ENCODE results near the gene NAP1L1.

Gene NAP1L1

DNA sequence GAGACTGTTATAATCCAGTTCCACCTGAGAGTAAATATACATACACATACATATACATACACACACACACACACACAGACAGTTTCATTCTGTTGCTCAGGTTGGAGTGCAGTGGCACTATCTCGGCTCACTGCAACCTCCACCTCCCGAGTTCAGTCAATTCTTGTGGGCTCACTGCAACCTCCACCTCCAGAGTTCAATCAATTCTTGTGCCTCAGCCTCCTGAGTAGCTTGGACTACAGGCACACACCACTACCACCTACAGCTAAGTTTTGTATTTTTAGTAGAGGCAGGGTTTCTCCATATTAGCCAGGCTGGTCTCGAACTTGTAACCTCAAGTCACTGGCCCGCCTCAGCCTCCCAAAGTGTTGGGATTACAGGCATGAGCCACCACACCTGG is 44.0 kb downstream of the NAP1L1 start:
- DNase-seq (ENCODE audit: low read depth), result no peak

DNA sequence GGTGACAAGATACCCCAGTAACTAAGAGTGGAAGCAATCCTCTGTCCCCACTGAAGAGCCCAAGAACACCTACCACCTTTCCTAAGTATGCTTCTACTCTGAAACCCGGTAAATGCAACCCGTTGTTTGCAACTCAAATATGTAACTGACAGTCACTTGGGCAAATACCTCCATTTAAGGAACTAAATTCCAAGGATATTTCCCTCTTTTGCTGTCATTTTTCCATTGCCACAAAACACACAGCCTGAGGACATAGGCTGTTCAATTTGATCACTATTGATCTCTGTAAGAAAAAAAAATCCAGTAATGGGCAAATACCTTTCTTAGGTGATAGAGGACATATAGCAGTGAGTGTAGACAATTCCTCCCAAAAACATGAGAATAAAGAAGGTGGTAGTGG is 46.3 kb downstream of the NAP1L1 start:
- DNase-seq (ENCODE audit: low read depth), result no peak

DNA sequence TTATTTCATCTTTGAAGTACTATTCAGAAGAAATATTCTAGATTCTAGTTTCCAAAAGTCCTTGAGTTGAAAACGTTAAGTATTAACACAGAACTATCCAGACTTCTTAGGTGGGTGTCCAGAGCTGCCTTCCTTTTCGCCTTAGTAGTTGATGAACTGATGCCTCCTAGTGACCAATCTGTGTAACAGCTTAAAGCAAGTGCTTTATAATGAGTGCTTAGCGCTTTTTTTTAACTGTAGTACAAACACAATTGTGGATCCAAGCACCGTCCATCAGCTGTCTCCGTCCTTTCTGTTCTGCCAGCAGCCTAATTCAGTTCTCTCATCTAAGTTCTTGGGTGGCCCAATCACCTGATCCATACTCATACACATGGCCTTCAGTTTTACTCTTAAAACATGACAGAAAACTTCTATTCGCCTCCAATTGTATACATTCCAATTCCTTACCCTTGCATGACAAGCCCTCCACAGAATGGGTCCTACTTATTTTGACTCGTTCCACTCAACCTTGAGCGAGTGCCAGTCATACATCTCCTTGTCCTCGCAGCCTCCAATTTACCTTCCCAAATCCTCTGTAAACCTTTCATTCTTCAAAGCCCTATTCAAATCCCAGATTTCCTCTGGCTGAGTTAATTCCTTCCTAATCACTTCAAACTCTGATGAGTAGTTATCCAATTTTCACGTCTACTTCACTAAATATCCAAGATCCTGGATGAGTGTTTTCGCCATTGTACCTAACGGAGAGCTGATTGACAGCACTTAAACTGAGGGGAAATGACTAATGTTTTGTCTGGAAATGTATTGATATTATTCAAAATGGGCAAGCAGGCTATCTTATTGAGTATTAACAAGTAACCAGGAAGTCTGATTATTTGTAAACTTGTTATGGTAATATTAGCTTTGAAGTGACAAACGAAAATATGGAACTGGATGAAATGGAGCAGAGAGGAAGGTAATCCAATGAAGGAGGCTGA is 47.1 kb downstream of the NAP1L1 start:
- peak; percentile 89 for DNase-seq (ENCODE audit: low read depth)

DNA sequence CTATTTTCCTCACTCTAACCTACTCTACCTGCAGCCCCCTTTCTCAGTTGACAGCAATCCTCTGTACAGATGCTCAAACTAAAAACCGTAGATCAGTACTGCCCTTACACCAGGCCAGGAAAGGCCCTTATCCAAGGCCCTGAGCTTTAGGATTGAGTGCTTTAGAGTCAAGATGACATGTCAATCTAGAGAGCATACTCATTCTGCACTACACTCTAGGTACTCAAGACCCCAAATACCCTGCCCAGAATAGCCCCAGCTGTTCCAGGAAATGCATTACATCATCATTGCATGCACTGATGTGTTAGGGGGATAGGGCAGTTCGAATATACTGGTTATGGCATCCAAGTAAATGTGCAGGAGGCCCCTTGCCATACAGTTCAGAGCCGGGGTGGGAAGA is 49.4 kb downstream of the NAP1L1 start:
- no peak for DNase-seq (ENCODE audit: low read depth)

DNA sequence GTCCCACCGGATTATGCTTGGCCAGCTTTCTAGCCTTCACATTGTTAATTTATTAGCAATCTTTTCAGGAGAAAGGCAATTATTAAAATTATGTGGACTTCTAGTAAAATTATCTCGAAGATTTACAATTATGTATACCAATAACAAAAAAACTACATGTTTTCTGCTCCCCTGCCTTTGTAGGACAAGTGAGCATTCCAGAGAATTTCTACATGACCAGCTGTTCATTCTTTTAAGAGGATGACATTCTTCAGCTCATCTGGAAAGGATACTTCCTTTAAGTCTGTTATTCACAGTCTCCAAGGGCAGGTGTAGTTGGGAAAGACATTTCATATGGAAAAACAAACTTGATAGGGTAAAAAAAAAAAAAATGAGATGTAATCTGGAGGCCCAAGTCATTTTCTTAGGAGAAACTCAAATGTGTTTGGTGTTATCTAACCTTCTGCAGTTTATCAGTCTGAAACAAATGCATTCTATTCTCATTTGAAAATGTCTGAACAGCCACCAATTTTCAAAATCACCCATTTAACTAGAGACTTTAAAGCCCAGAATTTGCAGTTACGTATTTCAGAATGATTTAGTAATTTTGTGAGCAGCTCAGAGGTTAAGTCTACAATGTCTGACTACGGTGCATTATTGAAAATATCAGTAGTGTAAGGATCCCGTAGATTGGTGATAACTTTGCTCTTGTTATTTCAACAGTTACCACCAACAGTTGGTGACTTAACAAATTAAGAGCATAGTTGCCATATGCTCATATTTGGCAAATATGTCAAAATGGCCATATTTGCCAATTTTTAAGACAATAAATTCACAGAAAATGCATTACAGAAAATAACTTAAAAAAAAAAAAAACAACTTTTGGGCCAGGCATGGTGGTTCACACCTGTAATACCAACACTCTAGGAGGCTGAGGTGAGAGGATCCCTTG is 51.1 kb downstream of the NAP1L1 start:
- DNase-seq (ENCODE audit: low read depth), result peak; percentile 58

DNA sequence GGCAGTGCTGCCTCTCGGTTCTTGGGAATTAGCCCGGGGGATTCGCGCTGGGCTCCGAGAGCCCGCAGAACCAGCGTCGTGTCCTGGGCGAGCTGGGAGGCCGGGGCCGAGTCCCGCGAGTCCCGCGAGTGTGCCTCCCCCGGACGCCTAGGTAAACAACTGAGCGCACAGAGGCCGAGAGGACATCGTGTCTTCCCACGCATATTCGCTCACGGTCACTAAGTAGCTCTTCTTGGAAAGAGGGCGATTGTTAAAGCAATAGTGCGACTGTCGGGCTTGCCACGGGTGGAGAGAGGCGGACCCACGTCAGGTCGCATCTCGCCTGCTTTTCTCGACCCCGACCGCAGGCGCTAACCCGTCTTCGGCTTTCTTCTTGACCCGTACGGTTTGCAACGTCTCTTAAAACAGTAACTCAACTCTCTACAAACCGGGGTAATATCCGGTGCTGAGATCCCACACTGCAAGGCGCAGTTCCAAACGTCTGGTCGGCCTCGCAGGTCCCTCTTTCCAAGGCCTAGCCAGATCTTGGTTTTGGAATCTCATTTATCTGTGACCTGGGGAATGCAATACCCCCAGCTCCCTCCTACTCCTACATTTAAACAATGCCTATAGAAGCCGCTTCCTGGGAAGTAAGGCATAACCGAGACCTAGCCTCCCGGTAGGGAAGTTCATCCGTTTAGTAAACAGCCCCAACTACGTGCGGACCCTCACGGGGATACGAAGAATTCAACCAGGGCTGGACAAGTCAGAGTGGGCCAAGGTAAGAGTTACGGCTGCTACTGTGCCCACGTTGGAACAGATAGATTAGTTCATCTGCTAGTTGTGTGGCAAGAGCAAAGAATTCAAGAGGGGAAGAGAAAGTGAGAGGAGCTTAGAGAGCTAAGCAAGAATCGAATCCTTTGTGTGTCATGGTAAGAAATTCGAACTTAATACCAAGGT is 52.2 kb downstream of the NAP1L1 start:
- DNase-seq (ENCODE audit: low read depth), result peak; percentile 77

DNA sequence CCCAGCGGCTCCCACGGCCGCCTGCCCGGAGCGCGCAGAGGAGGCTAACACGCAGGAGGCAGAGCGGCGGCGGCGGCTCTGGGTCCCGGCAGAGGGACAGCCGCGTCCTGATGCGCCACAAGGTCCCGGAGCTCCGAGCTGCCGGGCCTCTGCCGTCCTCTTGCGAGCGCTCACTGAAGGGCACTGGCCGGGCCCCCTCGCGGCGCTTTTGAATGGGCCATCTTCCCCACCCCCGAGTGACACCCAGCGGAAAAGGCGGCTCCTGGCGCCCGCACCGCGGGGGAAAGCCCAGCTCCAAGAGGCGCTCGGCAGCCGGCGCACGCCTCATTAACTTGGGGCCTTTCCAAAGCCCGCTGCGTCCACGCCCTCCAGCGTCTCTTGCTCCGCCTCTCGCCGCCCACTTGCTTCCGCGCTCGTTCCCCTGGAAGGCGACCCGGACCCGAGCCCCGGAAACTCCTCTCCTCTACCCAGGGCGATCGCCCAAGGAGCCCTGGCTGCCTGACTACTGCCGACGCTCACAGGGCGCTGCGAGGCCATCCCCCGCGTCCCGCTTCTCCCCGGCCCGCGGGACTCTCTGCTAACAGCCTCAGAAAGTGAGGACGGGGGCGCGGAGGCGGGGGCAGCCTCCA is 53.0 kb downstream of the NAP1L1 start, which contains the start of gene PHLDA1:
Gene PHLDA1 (minus strand): TSS at position 363 of the 629 bp plus-strand sequence.
- peak; percentile 99 for DNase-seq (ENCODE audit: low read depth)

DNA sequence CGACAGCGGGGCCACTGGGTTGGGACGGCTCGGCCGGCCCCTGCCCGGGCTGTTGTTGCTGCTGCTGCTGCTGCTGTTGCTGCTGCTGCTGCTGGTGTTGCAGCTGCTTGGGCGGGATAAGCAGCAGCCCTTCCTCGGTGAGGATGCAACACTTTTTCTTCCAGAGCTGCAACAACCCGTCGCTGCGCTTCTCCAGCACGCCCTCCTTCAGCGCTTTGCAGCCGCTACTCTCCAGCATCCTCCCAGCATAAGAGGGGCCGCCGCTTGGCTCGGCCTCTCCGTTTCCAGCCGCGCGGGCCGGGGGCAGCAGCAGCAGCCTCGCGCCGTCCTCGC is 53.4 kb downstream of the NAP1L1 start:
- DNase-seq (ENCODE audit: low read depth), result no peak

DNA sequence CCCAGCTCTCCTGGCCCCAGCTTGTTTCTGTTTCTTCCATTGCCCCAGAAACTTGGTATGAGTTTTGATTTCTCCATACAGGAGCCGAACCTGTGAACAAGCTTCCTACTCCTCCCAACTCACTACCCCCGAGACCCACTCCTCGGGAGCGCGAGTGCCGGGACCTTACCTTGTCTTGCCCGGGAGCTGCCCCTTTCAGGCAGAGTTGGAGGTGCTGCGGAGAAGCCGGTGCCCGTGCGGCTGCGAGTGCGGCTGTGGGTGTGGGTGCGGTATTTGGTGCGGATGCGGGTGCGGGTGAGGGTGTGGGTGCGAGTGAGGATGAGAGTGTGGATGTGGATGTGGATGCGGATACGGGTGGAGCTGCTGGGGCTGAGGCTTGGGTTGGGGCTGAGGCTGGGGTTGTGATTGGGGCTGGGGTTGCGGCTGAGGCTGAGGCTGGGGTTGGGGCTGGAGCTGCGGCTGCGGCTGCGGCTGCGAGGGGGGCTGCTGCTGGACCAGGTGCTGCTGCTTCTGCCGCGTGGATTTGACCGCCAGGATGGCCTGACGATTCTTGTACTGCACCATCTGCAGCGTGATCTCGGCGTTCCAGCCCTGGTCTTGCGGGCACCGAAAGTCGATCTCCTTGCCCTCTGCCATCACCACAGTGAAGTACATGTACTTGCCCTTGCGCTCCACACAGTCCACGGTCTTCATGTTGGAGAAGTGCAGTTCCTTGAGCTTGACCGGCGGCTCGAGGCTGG is 54.0 kb downstream of the NAP1L1 start:
- DNase-seq (ENCODE audit: low read depth), result peak; percentile 47

DNA sequence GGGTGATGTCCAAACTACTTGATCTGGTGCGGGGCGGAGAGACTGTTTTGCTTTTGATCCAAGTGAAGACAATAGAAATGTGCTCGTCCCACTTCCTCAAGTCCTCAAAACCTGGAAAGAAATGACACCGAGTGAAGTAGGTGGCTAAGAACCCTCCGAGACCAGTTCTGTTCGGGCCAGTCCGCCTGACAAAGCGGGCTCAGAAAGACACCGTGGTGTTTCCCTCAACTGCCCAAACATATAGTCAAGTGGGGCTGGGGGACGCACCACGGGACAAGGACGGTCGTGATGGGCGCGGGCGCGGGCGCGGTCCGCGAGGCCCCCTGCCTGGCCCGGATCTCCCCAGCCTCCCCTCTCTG is 54.5 kb downstream of the NAP1L1 start:
- DNase-seq (ENCODE audit: low read depth), result peak; percentile 59

DNA sequence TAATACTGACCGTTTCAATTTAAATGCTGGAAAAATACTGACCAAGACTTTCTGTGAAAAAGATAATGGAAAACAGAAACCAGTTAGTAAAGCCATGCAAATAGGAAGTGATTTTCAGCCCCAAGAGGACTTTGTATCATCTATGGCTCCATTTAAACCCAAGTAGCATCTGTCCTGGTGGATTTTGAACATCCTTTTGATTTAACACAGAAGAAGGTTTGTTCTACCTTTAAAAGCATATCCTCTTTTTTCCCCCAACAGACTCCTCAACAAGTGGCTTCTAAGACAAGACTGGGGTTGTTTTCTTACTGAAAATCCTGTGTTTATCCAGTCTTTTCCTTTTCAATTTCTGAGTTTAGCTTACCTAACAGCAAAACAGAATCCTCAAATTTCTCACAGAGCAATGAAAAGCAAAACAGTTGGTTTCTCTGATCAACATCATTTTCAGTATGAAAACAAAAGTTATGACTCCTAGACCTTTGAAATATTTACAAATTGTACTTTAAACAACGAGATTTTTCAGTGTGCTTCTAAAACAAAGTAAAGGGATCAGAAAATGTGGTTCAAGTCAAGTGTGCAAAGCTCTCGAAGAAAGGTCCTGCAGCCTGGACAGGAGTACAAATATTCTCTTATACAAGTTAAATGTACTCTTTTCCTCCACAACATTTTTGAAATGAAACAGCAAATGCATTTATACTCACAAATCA is 55.8 kb downstream of the NAP1L1 start:
- DNase-seq (ENCODE audit: low read depth), result no peak

DNA sequence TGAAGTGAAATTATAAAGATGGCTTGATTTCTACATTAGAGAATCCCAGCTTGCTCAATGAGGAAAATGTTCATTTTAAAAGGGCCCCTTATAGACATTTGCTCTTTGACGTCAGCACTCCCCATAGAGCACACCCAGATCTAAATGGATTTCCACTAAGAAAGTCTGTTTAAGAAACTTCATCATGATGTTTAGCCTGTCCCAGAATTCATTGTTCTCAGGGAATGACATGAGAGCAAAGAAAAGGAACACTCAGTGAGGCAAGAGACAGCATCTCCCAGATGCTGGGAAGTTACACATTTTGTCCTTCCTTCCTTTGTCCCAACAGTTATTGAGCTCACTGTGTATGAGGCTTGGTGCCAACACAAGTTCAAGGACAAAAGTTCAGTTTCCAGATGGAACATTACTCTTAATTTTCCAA is 57.8 kb downstream of the NAP1L1 start:
- DNase-seq (ENCODE audit: low read depth), result peak; percentile 80

DNA sequence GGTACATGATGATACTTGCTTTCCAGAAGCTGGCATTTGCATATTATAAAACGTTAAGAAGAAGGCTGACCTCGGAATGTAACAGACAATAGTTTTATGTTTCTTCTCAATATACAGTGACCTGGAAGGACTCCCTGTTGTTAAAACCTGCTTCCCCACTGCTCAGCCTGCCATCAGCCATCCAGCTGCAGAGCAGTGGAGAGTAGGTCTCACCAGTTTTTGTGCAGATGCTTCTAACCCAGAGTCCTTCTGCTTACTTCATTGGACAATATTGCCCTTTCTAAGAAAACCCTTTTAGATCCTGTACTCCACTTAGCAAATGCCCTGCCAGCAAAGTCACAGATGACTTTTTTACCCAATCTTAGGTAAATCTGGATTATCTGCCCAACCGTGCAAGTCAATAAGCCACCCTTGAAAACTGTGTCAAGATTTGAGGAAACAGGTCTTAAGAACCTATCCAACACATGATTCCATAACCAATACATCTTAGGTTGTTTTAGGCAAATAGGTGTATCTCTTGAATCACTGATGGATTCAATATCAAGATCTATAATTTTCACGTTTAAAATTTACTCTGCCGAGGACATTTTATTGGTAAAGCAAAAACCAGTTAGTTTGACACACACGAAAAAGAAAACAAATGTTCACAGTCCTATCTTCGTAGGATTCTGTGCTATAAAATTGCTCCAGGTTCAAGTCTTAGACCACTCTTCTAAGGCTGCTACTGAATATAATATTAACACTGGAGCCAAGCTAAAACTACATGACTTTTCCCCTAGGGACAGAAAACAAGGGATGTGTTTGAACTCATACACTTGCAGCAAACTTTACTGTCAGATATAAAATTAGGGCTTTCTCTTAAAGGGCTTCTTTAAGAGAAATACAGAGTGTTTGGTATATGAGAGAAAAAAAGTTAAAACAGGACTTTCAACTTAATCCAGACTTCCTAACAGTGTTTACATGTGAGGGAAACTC is 58.6 kb downstream of the NAP1L1 start:
- DNase-seq (ENCODE audit: low read depth), result peak; percentile 72

DNA sequence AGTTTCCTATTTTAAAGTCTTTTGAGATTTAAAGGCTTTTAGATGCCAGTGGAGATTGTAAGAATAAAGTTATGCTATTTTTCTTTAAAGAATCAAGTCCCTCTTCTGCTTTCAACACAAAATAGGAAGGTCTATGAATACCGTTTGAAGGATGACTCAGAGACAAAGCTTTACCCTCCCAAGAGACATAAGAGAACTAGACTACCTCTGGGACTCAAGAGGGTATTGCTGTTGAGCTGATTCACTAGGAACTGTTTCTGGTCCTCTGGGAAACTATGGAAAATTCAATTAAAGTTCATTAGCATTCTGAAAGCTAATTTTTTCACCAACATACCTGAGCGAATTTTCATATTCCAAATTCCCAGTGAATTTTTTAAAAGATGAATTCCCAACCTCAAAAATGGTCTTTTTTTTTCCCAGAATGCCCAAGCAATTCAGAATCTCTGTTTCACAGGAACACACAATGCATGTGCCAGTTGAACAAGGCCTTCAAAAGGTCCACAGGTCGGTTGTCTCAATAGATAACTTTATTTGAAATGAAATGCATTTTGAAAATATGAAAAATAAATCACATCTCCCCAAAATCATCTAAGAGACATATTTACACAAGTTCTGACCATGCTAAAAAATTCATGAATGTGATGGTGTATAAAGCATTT is 59.4 kb downstream of the NAP1L1 start:
- DNase-seq (ENCODE audit: low read depth), result peak; percentile 90

DNA sequence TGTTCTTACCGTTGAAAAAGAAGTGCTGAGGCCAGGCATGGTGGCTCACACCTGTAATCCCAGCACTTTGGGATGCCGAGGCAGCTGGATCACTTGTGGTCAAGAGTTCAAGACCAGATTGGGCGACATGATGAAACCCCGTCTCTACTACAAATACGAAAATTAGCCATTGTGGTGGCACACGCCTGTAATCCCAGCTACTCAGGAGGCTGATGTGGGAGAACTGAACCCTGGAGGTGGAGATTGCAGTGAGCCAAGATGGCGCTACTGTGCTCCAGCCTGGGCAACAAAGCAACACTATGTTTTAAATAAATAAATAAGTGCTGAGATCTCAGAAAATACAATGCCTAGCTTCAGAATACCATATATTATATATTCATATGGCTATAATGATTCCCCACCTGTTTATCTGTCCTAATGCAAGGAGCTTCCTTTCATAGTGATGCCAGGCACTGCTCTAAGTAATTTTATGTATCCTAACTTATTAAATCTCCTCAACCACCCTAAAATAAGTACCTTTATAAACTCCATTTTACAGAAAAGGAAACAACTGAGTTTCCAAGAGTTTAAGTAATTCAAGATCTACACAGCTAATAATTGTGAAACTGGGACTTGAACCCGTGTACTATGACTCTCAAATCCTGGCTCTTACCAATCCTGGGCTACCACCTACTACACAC is 60.2 kb downstream of the NAP1L1 start:
- peak; percentile 36 for DNase-seq (ENCODE audit: low read depth)

DNA sequence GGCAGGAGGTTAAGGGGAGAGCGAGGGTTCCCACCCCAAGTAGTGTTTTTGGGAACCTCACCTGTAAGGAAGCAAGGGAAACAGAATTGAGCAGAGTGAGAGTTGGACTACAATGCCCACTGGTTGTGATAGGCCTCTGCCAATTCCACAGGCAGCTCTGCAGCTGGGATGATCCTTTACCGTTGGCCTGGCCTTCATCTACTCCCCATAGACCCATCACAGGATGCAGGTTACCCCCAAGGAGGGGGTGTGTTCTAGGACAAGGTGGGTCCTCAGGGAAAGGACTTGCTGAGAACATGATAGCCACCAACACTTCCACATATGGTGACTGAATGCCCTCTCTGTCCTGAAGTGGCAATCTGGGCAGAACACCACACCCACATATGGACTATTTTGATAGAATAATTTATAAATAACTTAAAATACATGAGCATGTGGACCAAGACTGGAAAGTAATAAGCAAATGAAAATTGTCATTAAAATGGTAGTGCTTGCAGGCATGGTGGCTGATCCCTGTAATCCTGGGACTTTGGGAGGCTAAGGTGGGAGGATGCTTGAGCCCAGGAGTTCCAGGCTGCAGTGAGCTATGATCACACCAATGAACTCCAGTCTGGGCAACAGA is 61.3 kb downstream of the NAP1L1 start:
- DNase-seq (ENCODE audit: low read depth), result no peak

DNA sequence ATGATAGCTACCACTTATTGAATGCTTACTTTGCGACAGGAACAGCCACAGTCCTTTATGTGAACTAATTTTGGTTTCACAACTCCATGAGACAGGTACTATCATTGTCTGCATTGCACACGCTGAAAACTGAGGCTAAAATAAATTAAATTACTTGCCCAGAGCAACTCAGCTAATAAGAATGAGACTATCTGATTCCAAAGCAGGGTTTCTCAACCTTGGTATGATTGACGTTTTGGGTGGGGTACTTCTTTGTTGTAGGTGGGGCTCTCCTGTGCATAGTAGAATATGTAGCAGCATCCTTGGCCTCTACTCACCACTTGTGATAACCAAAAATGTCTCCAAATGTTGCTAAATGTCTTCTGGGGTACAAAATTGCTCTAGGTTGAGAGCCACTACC is 62.0 kb downstream of the NAP1L1 start:
- DNase-seq (ENCODE audit: low read depth), result no peak

All from ELR (cell line).